ENCODE results near the gene TSTD2. TPM values are rescaled to one million over a fixed set of nuclear protein-coding genes. Genes with fewer than 3 reads are reported as not detected.
"Not testable (repeated sequence)": the region's sequence is repeated elsewhere in the genome, so short reads cannot be mapped to it uniquely, and the experiment has no call there.

The TSTD2 gene
- total and polyA plus RNA-seq, 4 experiments from 2014 or later = 7.2 to 18.4 (median 12.8) TPM

DNA sequence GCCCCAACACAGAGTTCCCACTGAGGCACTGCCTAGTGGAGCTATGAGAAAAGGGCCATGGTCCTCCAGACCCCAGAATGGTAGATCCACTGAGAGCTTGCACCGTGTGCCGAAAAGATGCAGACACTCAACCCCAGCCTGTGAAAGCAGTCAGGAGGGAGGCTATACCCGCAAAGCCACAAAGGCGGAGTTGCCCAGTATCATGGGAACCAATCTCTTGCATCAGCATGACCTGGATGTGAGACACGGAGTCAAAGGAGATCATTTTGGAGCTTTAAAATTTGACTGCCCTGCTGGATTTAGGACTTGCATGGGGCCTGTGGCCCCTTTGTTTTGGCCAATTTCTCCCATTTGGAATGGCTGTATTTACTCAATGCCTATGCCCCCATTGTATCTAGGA lies 10.7 kb downstream of the TSTD2 start:
- DNase-seq; H3K27ac ChIP-seq (ENCODE audit: low read depth, low read length); H3K4me3 Mint-ChIP-seq; H3K27me3 ChIP-seq (ENCODE audit: insufficient read depth, low read length); H3K36me3 ChIP-seq (ENCODE audit: insufficient read depth, low read length); H3K4me3 ChIP-seq (ENCODE audit: low read length in 2 of 2); H3K4me1 Mint-ChIP-seq; H3K4me1 ChIP-seq (ENCODE audit: insufficient read depth, low read length); H3K27me3 Mint-ChIP-seq; H3K9me3 Mint-ChIP-seq; intact Hi-C loops (cut with micrococcal nuclease); H3K9me3 ChIP-seq (ENCODE audit: control insufficient read depth in 1 of 2, low read length in 2 of 2): not testable (repeated sequence)
- Mint-ChIP-seq H3K27ac (peak overlapping the region in 1 of 7 donors; percentile 18), H3K36me3 (peaks cover 31 to 67% of the 10 kb centered on the region in 2 donors)
- ChIA-PET CTCF (ENCODE audit: partially characterized antibody) (interaction anchor here (1.7 kb wide), 1 partner anchor 8 kb away, joined by 3 read pairs; no protein-coding TSS in a partner anchor), POLR2A (ENCODE audit: partially characterized antibody) (interaction anchor here (2.1 kb wide), 1 partner anchor 11 kb away, joined by 7 read pairs; the partner anchor contains the start of genes NCBP1 and TSTD2)

DNA sequence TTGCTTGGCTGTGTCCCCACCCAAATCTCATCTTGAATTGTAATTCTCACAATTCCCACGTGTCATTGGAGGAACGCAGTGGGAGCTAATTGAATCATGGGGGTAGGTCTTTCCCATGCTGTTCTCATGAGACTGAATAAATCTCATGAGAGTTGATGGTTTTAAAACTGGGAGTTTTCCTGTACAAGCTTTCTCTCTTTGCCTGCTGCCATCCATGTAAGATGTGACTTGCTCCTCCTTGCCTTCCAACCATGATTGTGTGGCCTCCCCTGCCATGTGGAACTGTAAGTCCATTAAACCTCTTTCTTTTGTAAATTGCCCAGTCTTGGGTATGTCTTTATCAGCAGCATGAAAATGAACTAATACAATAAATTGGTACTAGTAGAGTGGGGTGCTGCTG lies 13.1 kb downstream of the TSTD2 start:
- H3K27me3 ChIP-seq (ENCODE audit: insufficient read depth, low read length); H3K9me3 ChIP-seq (ENCODE audit: control insufficient read depth in 1 of 2, low read length in 2 of 2); POLR2A ChIA-PET (ENCODE audit: partially characterized antibody); H3K4me1 ChIP-seq (ENCODE audit: insufficient read depth, low read length); H3K27me3 Mint-ChIP-seq; DNase-seq; H3K4me3 ChIP-seq (ENCODE audit: low read length in 2 of 2); H3K4me3 Mint-ChIP-seq; H3K4me1 Mint-ChIP-seq; H3K36me3 ChIP-seq (ENCODE audit: insufficient read depth, low read length); H3K27ac ChIP-seq (ENCODE audit: low read depth, low read length); H3K9me3 Mint-ChIP-seq; intact Hi-C loops (cut with micrococcal nuclease): not testable (repeated sequence)
- CTCF ChIA-PET (ENCODE audit: partially characterized antibody) = interaction anchor here (1.3 kb wide), 1 partner anchor 9 kb away, joined by 4 read pairs; no protein-coding TSS in a partner anchor
- Mint-ChIP-seq H3K36me3 (peaks cover 32 to 65% of the 10 kb centered on the region in 2 donors), H3K27ac (peak overlapping the region in 1 of 7 donors; percentile 25)

DNA sequence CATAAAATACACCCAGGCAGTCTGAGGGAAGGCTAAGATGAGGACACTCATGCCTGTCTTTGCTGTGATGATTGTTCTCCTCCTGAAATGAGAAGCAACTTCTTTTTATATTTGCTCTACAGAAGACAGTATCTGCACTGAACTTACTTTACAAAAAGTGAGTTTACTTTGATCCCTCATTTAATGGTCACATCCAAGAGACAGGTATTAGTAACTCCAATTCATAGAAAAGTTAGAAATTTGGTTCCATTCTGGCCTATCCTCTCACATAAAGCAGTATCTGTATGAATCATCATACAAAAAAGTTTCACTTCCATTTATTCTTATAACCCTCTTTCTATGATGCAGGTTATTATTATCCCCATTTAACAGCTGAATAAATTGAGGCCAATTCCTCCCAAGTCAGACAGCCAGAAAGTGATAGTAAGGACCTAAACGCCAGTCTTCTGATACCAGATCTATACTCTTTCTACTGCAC lies 15.2 kb downstream of the TSTD2 start:
- POLR2A ChIA-PET (ENCODE audit: partially characterized antibody) = interaction anchor here (1.0 kb wide), 1 partner anchor 15 kb away, joined by 3 read pairs; the partner anchor contains the start of genes NCBP1 and TSTD2
- DNase-seq = no peak
- H3K27me3 Mint-ChIP-seq = no peaks in the 10 kb centered on the region

DNA sequence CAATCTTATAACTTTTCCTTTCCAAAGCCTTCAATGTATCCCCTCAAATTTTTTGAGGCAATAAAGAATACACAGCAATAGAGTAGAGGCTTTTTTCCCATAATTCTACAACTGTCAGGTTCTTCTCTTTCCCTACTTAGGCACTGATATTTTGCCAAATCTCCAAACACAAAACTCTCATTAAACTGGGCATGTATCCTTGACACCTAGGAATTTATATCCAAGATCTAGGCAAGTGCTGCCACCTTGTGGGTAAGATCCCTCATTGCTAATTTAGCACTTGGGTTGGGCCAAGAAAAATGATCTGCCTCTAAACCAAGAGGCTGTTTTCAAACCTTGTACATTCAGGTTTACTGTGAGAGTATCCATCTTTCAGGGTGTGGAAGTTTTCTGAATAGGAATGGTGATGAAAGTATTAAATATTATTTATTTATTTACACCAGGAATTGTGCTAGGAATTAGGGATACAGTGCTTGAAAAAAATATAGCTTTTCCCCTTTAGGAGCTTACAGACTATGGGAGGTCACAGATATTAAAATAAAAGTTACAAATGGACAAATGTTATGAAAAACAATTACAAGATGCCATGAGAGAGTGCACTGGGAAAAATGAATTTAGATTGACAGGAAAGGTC lies 17.6 kb downstream of the TSTD2 start:
- Histone ChIP-seq H3K4me1 (ENCODE audit: insufficient read depth, low read length) (no peaks in the 10 kb centered on the region), H3K27ac (ENCODE audit: low read depth, low read length) (no peak overlapping the region), H3K9me3 (ENCODE audit: control insufficient read depth in 1 of 2, low read length in 2 of 2) (no peaks in the 10 kb centered on the region), H3K36me3 (ENCODE audit: insufficient read depth, low read length) (peaks cover 19% of the 10 kb centered on the region), H3K4me3 (ENCODE audit: low read length in 2 of 2) (no peak overlapping the region), H3K27me3 (ENCODE audit: insufficient read depth, low read length) (no peaks in the 10 kb centered on the region)
- peak overlapping the region in 2 of 7 donors; percentile 1 to 10 for H3K27ac Mint-ChIP-seq
- H3K9me3 Mint-ChIP-seq = no peaks in the 10 kb centered on the region
- POLR2A ChIA-PET (ENCODE audit: partially characterized antibody) = interaction anchor here (1.2 to 1.7 kb wide), 2 partner anchors 17 to 203 kb away, joined by 6 to 8 read pairs; partner anchors contain the start of genes NCBP1, TDRD7 and TSTD2
- peak; percentile 49 to 63 (median 57) for DNase-seq
- intact Hi-C loops (cut with micrococcal nuclease) = loop anchor here (1.0 kb wide), 4 partner anchors 147 to 758 kb away; no protein-coding TSS in a partner anchor
- CTCF ChIA-PET (ENCODE audit: partially characterized antibody) = interaction anchor here (0.6 to 11.0 kb wide), 30 partner anchors 7 to 839 kb away, joined by 3 to 105 read pairs (median 4); partner anchors contain the start of genes NCBP1, TDRD7 and TSTD2
- H3K4me1 Mint-ChIP-seq = peaks cover 0 to 1% (median 0%) of the 10 kb centered on the region in 4 donors
- H3K4me3 Mint-ChIP-seq = no peak overlapping the region
- H3K36me3 Mint-ChIP-seq = peaks cover 20 to 61% of the 10 kb centered on the region in 2 donors
- no peaks in the 10 kb centered on the region for H3K27me3 Mint-ChIP-seq

More for the DNA sequence above, 15.2 kb downstream of the TSTD2 start:
- H3K4me1 ChIP-seq (ENCODE audit: insufficient read depth, low read length) = no peaks in the 10 kb centered on the region
- no peak overlapping the region for H3K27ac ChIP-seq (ENCODE audit: low read depth, low read length)
- no peak overlapping the region for H3K4me3 ChIP-seq (ENCODE audit: low read length in 2 of 2)
- peaks cover 12% of the 10 kb centered on the region for H3K36me3 ChIP-seq (ENCODE audit: insufficient read depth, low read length)
- intact Hi-C loops (cut with micrococcal nuclease) = no loop called here
- Mint-ChIP-seq H3K36me3 (peaks cover 20 to 55% of the 10 kb centered on the region in 2 donors), H3K27ac (peak overlapping the region in 2 of 7 donors; percentile 30 to 66), H3K9me3 (no peaks in the 10 kb centered on the region), H3K4me1 (peaks cover 0 to 1% (median 0%) of the 10 kb centered on the region in 4 donors), H3K4me3 (no peak overlapping the region)
- CTCF ChIA-PET (ENCODE audit: partially characterized antibody) = interaction anchor here (0.7 to 1.2 kb wide), 2 partner anchors 12 to 19 kb away, joined by 3 read pairs; no protein-coding TSS in a partner anchor
- H3K27me3 ChIP-seq (ENCODE audit: insufficient read depth, low read length) = no peaks in the 10 kb centered on the region
- no peaks in the 10 kb centered on the region for H3K9me3 ChIP-seq (ENCODE audit: control insufficient read depth in 1 of 2, low read length in 2 of 2)

DNA sequence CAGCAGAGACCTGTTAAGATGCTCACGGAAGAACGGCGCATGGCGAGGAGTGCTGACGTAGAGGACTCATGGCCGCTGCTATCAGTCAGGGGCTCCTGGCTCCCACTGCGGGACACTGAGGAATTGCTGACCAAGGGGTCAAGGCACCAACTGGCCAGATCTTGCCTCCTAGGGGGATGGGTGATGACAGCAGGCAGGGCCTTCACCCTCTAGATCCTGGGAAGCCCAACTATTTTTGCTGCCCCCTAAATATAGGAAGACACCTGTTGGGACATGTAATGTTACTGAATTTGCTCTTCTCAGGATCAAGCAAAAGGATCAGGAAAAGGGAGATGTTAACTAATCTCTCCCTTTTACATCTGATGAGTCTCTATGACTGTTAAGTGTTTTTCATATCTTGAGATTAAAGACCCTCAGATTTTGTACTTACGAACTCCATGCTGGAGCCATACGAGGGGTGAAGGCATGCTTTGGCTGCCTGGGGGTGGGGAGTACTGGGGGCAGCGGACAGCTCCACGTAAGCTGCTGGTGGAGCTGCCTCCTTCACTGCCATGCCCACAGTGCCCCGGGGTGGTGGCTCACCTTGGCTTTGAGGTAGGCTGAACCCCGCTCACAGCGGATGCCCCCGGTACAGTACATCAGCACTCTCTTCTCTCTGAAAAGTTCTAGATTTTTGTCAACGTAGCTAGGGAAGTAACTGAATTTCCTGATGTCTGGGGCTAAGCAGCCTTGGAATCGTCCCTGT lies 28.1 kb downstream of the TSTD2 start:
- ChIA-PET POLR2A (ENCODE audit: partially characterized antibody) (no interaction called here), CTCF (ENCODE audit: partially characterized antibody) (interaction anchor here (1.6 kb wide), 1 partner anchor 10 kb away, joined by 4 read pairs; no protein-coding TSS in a partner anchor)
- peaks cover 47% of the 10 kb centered on the region for H3K36me3 ChIP-seq (ENCODE audit: insufficient read depth, low read length)
- Mint-ChIP-seq H3K9me3 (no peaks in the 10 kb centered on the region), H3K27ac (peak overlapping the region in 1 of 7 donors; percentile 48), H3K36me3 (peaks cover 34 to 65% of the 10 kb centered on the region in 2 donors), H3K27me3 (no peaks in the 10 kb centered on the region), H3K4me1 (no peaks in the 10 kb centered on the region), H3K4me3 (no peak overlapping the region)
- no peaks in the 10 kb centered on the region for H3K9me3 ChIP-seq (ENCODE audit: control insufficient read depth in 1 of 2, low read length in 2 of 2)
- no peak overlapping the region for H3K27ac ChIP-seq (ENCODE audit: low read depth, low read length)
- H3K4me3 ChIP-seq (ENCODE audit: low read length in 2 of 2) = no peak overlapping the region
- no peaks in the 10 kb centered on the region for H3K4me1 ChIP-seq (ENCODE audit: insufficient read depth, low read length)
- intact Hi-C loops (cut with micrococcal nuclease) = no loop called here
- no peak for DNase-seq
- no peaks in the 10 kb centered on the region for H3K27me3 ChIP-seq (ENCODE audit: insufficient read depth, low read length)

DNA sequence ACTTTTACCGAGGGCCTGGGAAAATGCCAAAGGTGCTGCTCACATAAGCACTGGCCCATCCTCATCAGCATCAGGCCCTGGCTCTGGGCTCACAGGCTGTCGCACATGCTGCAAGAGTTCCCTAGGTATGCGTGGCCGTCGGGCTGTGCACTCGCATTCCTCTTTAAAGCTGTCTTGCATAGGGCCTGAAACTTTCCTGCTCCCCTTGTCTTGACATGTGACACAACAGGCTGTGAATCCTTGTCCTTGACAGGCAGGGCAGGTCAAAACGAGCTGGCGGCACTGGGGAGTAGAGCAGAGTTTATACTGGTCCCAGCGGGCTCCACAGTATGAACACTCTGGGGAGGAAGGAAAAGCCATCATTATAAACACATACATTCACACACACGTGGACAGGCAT lies 30.7 kb downstream of the TSTD2 start:
- Mint-ChIP-seq H3K4me1 (peaks cover 5 to 9% (median 7%) of the 10 kb centered on the region in 4 donors), H3K9me3 (no peaks in the 10 kb centered on the region), H3K27me3 (no peaks in the 10 kb centered on the region), H3K27ac (no peak overlapping the region), H3K36me3 (peaks cover 34 to 64% of the 10 kb centered on the region in 2 donors), H3K4me3 (no peak overlapping the region)
- H3K9me3 ChIP-seq (ENCODE audit: control insufficient read depth in 1 of 2, low read length in 2 of 2) = no peaks in the 10 kb centered on the region
- H3K36me3 ChIP-seq (ENCODE audit: insufficient read depth, low read length) = peaks cover 48% of the 10 kb centered on the region
- intact Hi-C loops (cut with micrococcal nuclease) = no loop called here
- ChIA-PET POLR2A (ENCODE audit: partially characterized antibody) (no interaction called here), CTCF (ENCODE audit: partially characterized antibody) (interaction anchor here (1.8 to 5.7 kb wide), 2 partner anchors 13 to 133 kb away, joined by 10 to 68 read pairs; no protein-coding TSS in a partner anchor)
- no peaks in the 10 kb centered on the region for H3K4me1 ChIP-seq (ENCODE audit: insufficient read depth, low read length)
- no peak overlapping the region for H3K4me3 ChIP-seq (ENCODE audit: low read length in 2 of 2)
- DNase-seq = no peak
- H3K27me3 ChIP-seq (ENCODE audit: insufficient read depth, low read length) = no peaks in the 10 kb centered on the region
- H3K27ac ChIP-seq (ENCODE audit: low read depth, low read length) = no peak overlapping the region

All from CD4-positive, alpha-beta memory T cell (primary cell).